ENCODE data around the gene FOXP4.
A peak's percentile ranks its signal among the peaks of the same experiment; 100 is the strongest.

FOXP4 gene

DNA sequence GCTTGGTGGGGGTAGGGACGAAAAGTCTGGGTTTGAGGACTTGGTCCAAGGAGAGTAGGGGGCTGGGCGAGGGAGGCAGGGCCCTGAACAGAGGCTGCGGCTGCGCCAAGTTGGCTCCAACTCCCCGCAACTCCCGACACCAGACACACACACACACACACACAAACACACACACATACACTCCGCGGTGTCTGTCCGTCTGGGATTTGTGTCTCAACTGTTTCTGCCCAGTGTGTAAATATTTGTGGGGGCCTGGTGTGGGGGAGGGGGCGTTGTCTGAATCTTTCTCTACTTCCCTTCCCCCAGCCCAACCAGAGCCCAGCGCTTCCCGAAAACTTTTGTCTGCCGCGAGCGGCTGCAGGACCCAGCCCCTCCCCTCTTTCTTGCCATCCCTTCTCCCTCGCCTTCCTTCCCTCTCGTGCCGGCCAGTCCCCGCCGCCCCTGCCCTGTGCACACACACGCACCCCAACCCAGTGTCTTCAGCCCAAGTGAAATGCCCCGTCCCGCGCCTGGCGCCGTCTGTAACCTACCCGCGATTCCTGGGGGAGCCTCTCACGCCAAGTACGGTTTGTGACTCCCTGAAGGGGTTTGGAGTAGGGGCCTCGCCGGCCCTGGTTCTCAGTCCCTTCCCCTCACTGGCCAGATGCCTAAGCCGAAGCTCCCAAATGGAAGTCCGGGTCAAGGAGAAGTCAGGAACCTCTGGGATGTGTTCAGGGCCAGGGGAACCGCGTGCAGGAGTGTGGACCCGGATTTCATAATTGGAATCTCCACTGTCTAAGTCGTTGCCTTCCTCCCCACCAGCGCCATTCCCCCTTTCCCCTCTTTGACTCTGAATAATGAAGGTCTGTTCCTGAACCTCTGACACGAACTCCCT lies 93.0 kb downstream of the FOXP4 start:
- no peak overlapping the region for H2BK5ac ChIP-seq (ENCODE audit: low read depth, low read length, poor library complexity, severe bottlenecking)
- no peak overlapping the region for H2AFZ ChIP-seq (ENCODE audit: low read depth, low read length)
- peak overlapping the region; percentile 86 to 88 for H3K18ac ChIP-seq (ENCODE audit: low read depth in 1 of 2, low read length in 2 of 2)
- peak overlapping the region; percentile 88 to 94 for H3K4ac ChIP-seq (ENCODE audit: low read depth in 1 of 2, low read length in 2 of 2)
- H3K23ac ChIP-seq (ENCODE audit: low read length in 2 of 2): peak overlapping the region in 1 of 2 experiments; percentile 46
- H2BK12ac ChIP-seq (ENCODE audit: low read length in 2 of 2): peak overlapping the region; percentile 38 to 85
- DNase-seq: peak; percentile 87
- 4% methylated on average over 30 of the region's 40 CpGs for WGBS
- peak overlapping the region; percentile 76 for H3K4me2 ChIP-seq (ENCODE audit: low read length, poor library complexity, severe bottlenecking)
- no peak overlapping the region for H3K9ac ChIP-seq (ENCODE audit: low read length)
- H3K9me3 ChIP-seq (ENCODE audit: control insufficient read depth, low read length): no peaks in the 10 kb centered on the region
- H3K4me3 ChIP-seq (ENCODE audit: insufficient read depth in 1 of 2, low read depth in 1 of 2, low read length in 2 of 2): peak overlapping the region in 1 of 2 experiments; percentile 76
- H2AK5ac ChIP-seq (ENCODE audit: low read length, severe bottlenecking): no peak overlapping the region
- H2BK120ac ChIP-seq (ENCODE audit: low read depth, low read length): peak overlapping the region; percentile 44
- H3K27me3 ChIP-seq (ENCODE audit: control insufficient read depth in 1 of 2, insufficient read depth in 1 of 2, low read length in 2 of 2): peaks cover 0 to 84% of the 10 kb centered on the region in 2 experiments
- H3K4me1 ChIP-seq (ENCODE audit: control insufficient read depth, insufficient read depth, low read depth, low read length): peaks cover 57% of the 10 kb centered on the region
- H4K8ac ChIP-seq (ENCODE audit: low read length): peak overlapping the region; percentile 79
- peak overlapping the region in 1 of 2 experiments; percentile 59 for H3K14ac ChIP-seq (ENCODE audit: low read length in 2 of 2)
- H3K79me1 ChIP-seq (replicated peaks; ENCODE audit: low read length, poor library complexity, severe bottlenecking): peaks cover 8% of the 10 kb centered on the region
- H3K36me3 ChIP-seq (ENCODE audit: control insufficient read depth in 1 of 2, insufficient read depth in 2 of 2, low read depth in 1 of 2, low read length in 2 of 2): peaks cover 0 to 17% of the 10 kb centered on the region in 2 experiments
- peak overlapping the region; percentile 87 for H2BK15ac ChIP-seq (ENCODE audit: low read depth, poor library complexity, severe bottlenecking)
- peak overlapping the region; percentile 93 for H4K91ac ChIP-seq (ENCODE audit: low read length)
- H3K27ac ChIP-seq (ENCODE audit: low read length, poor library complexity, severe bottlenecking): peak overlapping the region; percentile 68

DNA sequence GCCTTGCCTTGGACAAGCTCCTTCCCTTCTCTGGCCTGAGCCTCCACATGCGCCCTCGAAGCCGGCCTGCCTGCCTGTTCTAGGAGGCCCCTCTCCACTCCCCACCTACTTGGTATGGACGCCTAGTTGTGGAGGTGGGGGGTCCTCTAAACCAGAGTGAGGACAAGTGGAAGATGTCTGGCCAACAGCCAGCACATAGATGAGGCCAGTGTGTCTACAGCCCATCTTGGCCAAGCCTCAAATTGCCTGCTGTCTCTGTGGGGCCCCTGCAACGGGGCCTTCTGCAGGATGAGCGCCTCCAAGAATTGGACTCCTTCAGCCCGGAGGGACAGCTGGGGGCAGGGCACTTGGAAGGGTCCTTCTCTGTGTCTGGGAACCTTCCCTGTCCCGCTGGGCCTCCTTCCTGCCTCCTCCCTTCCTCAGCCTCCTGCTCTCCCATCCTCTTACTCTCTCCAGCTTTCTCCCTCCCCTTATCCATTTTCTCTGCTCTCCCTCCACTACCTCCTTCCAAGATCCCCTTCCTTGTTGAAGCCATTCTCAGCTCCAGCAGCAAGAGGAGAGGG lies 93.7 kb downstream of the FOXP4 start:
- Histone ChIP-seq H3K36me3 (ENCODE audit: control insufficient read depth in 1 of 2, insufficient read depth in 2 of 2, low read depth in 1 of 2, low read length in 2 of 2) (peaks cover 0 to 17% of the 10 kb centered on the region in 2 experiments), H4K8ac (ENCODE audit: low read length) (no peak overlapping the region), H3K27me3 (ENCODE audit: control insufficient read depth in 1 of 2, insufficient read depth in 1 of 2, low read length in 2 of 2) (peaks cover 0 to 84% of the 10 kb centered on the region in 2 experiments), H3K9ac (ENCODE audit: low read length) (no peak overlapping the region), H3K23ac (ENCODE audit: low read length in 2 of 2) (no peak overlapping the region), H3K27ac (ENCODE audit: low read length, poor library complexity, severe bottlenecking) (peak overlapping the region; percentile 68), H3K9me3 (ENCODE audit: control insufficient read depth, low read length) (no peaks in the 10 kb centered on the region), H3K4me3 (ENCODE audit: insufficient read depth in 1 of 2, low read depth in 1 of 2, low read length in 2 of 2) (no peak overlapping the region), H2BK5ac (ENCODE audit: low read depth, low read length, poor library complexity, severe bottlenecking) (no peak overlapping the region), H2BK120ac (ENCODE audit: low read depth, low read length) (no peak overlapping the region), H4K91ac (ENCODE audit: low read length) (peak overlapping the region; percentile 29), H3K4me1 (ENCODE audit: control insufficient read depth, insufficient read depth, low read depth, low read length) (peaks cover 58% of the 10 kb centered on the region), H3K14ac (ENCODE audit: low read length in 2 of 2) (no peak overlapping the region), H2BK15ac (ENCODE audit: low read depth, poor library complexity, severe bottlenecking) (no peak overlapping the region), H3K79me1 (replicated peaks; ENCODE audit: low read length, poor library complexity, severe bottlenecking) (peaks cover 8% of the 10 kb centered on the region), H3K4me2 (ENCODE audit: low read length, poor library complexity, severe bottlenecking) (peak overlapping the region; percentile 76), H3K18ac (ENCODE audit: low read depth in 1 of 2, low read length in 2 of 2) (peak overlapping the region in 1 of 2 experiments; percentile 88), H3K4ac (ENCODE audit: low read depth in 1 of 2, low read length in 2 of 2) (peak overlapping the region in 1 of 2 experiments; percentile 73), H2BK12ac (ENCODE audit: low read length in 2 of 2) (peak overlapping the region; percentile 11 to 20), H2AK5ac (ENCODE audit: low read length, severe bottlenecking) (no peak overlapping the region), H2AFZ (ENCODE audit: low read depth, low read length) (no peak overlapping the region)
- 30% methylated on average over 4 of the region's 8 CpGs for WGBS
- DNase-seq: no peak

DNA sequence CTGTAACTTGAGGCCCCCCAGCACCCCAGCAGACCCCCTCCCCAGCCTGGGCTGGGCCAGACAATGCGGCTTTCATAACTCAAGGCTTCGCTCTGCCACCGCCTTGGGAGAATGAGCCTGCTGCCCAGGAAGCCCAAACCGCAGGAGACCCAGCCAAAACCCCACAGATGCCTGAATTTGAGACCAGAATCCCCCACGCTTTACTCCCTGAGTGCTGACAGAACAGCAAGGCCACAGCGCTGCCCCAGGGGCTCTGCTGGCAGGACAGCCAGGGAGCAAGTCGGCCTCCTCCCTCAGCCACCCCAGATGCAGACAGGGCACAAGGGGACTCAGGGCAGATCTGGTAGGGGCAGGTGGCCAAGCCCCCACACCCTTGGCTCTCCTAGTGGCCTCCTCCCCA lies 94.2 kb downstream of the FOXP4 start:
- Histone ChIP-seq H4K91ac (ENCODE audit: low read length) (no peak overlapping the region), H3K27ac (ENCODE audit: low read length, poor library complexity, severe bottlenecking) (peak overlapping the region; percentile 7), H3K79me1 (replicated peaks; ENCODE audit: low read length, poor library complexity, severe bottlenecking) (peaks cover 8% of the 10 kb centered on the region), H3K23ac (ENCODE audit: low read length in 2 of 2) (no peak overlapping the region), H3K9me3 (ENCODE audit: control insufficient read depth, low read length) (no peaks in the 10 kb centered on the region), H4K8ac (ENCODE audit: low read length) (no peak overlapping the region), H3K4me1 (ENCODE audit: control insufficient read depth, insufficient read depth, low read depth, low read length) (peaks cover 61% of the 10 kb centered on the region), H2AK5ac (ENCODE audit: low read length, severe bottlenecking) (no peak overlapping the region), H2BK5ac (ENCODE audit: low read depth, low read length, poor library complexity, severe bottlenecking) (no peak overlapping the region), H3K27me3 (ENCODE audit: control insufficient read depth in 1 of 2, insufficient read depth in 1 of 2, low read length in 2 of 2) (peaks cover 0 to 84% of the 10 kb centered on the region in 2 experiments), H2BK15ac (ENCODE audit: low read depth, poor library complexity, severe bottlenecking) (no peak overlapping the region), H3K18ac (ENCODE audit: low read depth in 1 of 2, low read length in 2 of 2) (peak overlapping the region; percentile 34 to 37), H3K4me3 (ENCODE audit: insufficient read depth in 1 of 2, low read depth in 1 of 2, low read length in 2 of 2) (no peak overlapping the region), H3K36me3 (ENCODE audit: control insufficient read depth in 1 of 2, insufficient read depth in 2 of 2, low read depth in 1 of 2, low read length in 2 of 2) (peaks cover 0 to 20% of the 10 kb centered on the region in 2 experiments), H2BK12ac (ENCODE audit: low read length in 2 of 2) (no peak overlapping the region), H2BK120ac (ENCODE audit: low read depth, low read length) (no peak overlapping the region), H3K9ac (ENCODE audit: low read length) (no peak overlapping the region), H3K4ac (ENCODE audit: low read depth in 1 of 2, low read length in 2 of 2) (no peak overlapping the region), H3K14ac (ENCODE audit: low read length in 2 of 2) (no peak overlapping the region), H2AFZ (ENCODE audit: low read depth, low read length) (no peak overlapping the region), H3K4me2 (ENCODE audit: low read length, poor library complexity, severe bottlenecking) (peak overlapping the region; percentile 1)
- WGBS: 77% methylated on average over 7 of the region's 7 CpGs
- no peak for DNase-seq

- Histone ChIP-seq H2BK15ac (ENCODE audit: low read depth, poor library complexity, severe bottlenecking) (no peak overlapping the region), H3K36me3 (ENCODE audit: control insufficient read depth in 1 of 2, insufficient read depth in 2 of 2, low read depth in 1 of 2, low read length in 2 of 2) (peaks cover 0 to 28% of the 10 kb centered on the region in 2 experiments), H2AK5ac (ENCODE audit: low read length, severe bottlenecking) (peak overlapping the region; percentile 37), H3K14ac (ENCODE audit: low read length in 2 of 2) (no peak overlapping the region), H2BK12ac (ENCODE audit: low read length in 2 of 2) (peak overlapping the region in 1 of 2 experiments; percentile 29), H3K18ac (ENCODE audit: low read depth in 1 of 2, low read length in 2 of 2) (no peak overlapping the region), H3K23ac (ENCODE audit: low read length in 2 of 2) (no peak overlapping the region), H3K4ac (ENCODE audit: low read depth in 1 of 2, low read length in 2 of 2) (no peak overlapping the region), H2BK5ac (ENCODE audit: low read depth, low read length, poor library complexity, severe bottlenecking) (no peak overlapping the region), H3K9ac (ENCODE audit: low read length) (no peak overlapping the region), H4K91ac (ENCODE audit: low read length) (no peak overlapping the region), H3K79me1 (replicated peaks; ENCODE audit: low read length, poor library complexity, severe bottlenecking) (peaks cover 10% of the 10 kb centered on the region), H3K4me2 (ENCODE audit: low read length, poor library complexity, severe bottlenecking) (no peak overlapping the region), H2AFZ (ENCODE audit: low read depth, low read length) (no peak overlapping the region), H3K4me1 (ENCODE audit: control insufficient read depth, insufficient read depth, low read depth, low read length) (peaks cover 68% of the 10 kb centered on the region), H3K27ac (ENCODE audit: low read length, poor library complexity, severe bottlenecking) (no peak overlapping the region), H4K8ac (ENCODE audit: low read length) (no peak overlapping the region), H3K4me3 (ENCODE audit: insufficient read depth in 1 of 2, low read depth in 1 of 2, low read length in 2 of 2) (no peak overlapping the region), H2BK120ac (ENCODE audit: low read depth, low read length) (no peak overlapping the region), H3K9me3 (ENCODE audit: control insufficient read depth, low read length) (no peaks in the 10 kb centered on the region), H3K27me3 (ENCODE audit: control insufficient read depth in 1 of 2, insufficient read depth in 1 of 2, low read length in 2 of 2) (peaks cover 0 to 85% of the 10 kb centered on the region in 2 experiments)
- 88% methylated on average over 9 of the region's 9 CpGs for WGBS
- DNase-seq: no peak
Measured at GRCh38 chr6:41641352-41641925, 95.3 kb downstream of the FOXP4 start.

Measured in mesenchymal stem cell (in vitro differentiated cells and primary cell).